ENCODE results near the gene BPIFB1.

GRCh38 chr20:33267701-33268100 is 15.3 kb upstream of the BPIFB1 start:
- no peak for TF ChIP-seq POLR2A (IDR thresholded peaks at IDR 0.05; ENCODE audit: low read depth, low read length)
- TF ChIP-seq CTCF (IDR thresholded peaks at IDR 0.05; ENCODE audit: extremely low read depth in 1 of 2, insufficient read depth in 1 of 2, low read depth in 1 of 2, low read length in 2 of 2), result no peak
- TF ChIP-seq MAX (IDR thresholded peaks at IDR 0.05; ENCODE audit: insufficient read depth, insufficient read length), result no peak
- TF ChIP-seq EZH2 (IDR thresholded peaks at IDR 0.05; ENCODE audit: borderline replicate concordance, low read depth, low read length, severe bottlenecking), result no peak
- TF ChIP-seq POLR2AphosphoS5 (IDR thresholded peaks at IDR 0.05; ENCODE audit: insufficient read depth, low read depth, low read length), result no peak
- TF ChIP-seq GATA2 (IDR thresholded peaks at IDR 0.05; ENCODE audit: insufficient read depth, insufficient read length, low read depth, low read length), result no peak
